Hepatocyte (in vitro differentiated cells): ENCODE measurements around the gene AZU1. TPM values are rescaled to one million over a fixed set of nuclear protein-coding genes. Genes with fewer than 3 reads are reported as not detected.
A peak's percentile ranks its signal among the peaks of the same experiment; 100 is the strongest.

Experiments
- DNase-seq: peaks from one replicate; pipeline ENCODE4 v3.0.0-alpha.2; 2016; ENCODE audit warnings: low spot score
- H2AFZ ChIP-seq: fragments of 200-600 bp; sonication (generic); 2 replicates; pipeline ENCODE4 v1.6.0; 2016; ENCODE audit warnings: antibody characterized with exemption, mild to moderate bottlenecking
- H3K27ac ChIP-seq: fragments of 200-600 bp; sonication (generic); 2 replicates; pipeline ENCODE4 v1.5.1; 2016; ENCODE audit warnings: mild to moderate bottlenecking
- H3K27me3 ChIP-seq: fragments of 200-600 bp; sonication (generic); 2 replicates; pipeline ENCODE4 v1.6.1; 2016
- H3K36me3 ChIP-seq: fragments of 200-600 bp; sonication (generic); replicated peaks from 2 replicates; pipeline ENCODE4 v1.5.1; 2016; ENCODE audit warnings: low read depth; ENCODE audit not compliant: insufficient read depth
- H3K4me1 ChIP-seq: fragments of 200-600 bp; sonication (generic); 2 replicates; pipeline ENCODE4 v1.5.1; 2016; ENCODE audit warnings: mild to moderate bottlenecking, moderate library complexity; ENCODE audit not compliant: insufficient read depth
- H3K4me2 ChIP-seq: fragments of 200-600 bp; sonication (generic); 2 replicates; pipeline ENCODE4 v1.6.0; 2016
- H3K4me3 ChIP-seq: fragments of 200-600 bp; sonication (generic); 2 replicates; pipeline ENCODE4 v1.5.1; 2016; ENCODE audit warnings: mild to moderate bottlenecking
- H3K79me2 ChIP-seq: fragments of 200-600 bp; sonication (generic); 2 replicates; pipeline ENCODE4 v1.6.0; 2017; ENCODE audit warnings: mild to moderate bottlenecking
- H3K9me2 ChIP-seq: fragments of 200-600 bp; sonication (generic); replicated peaks from 2 replicates; pipeline ENCODE4 v1.6.0; 2017; ENCODE audit warnings: mild to moderate bottlenecking; ENCODE audit not compliant: insufficient read depth
- H3K9me3 ChIP-seq: fragments of 200-600 bp; sonication (generic); 2 replicates; pipeline ENCODE4 v1.5.1; 2016; ENCODE audit warnings: low read depth, mild to moderate bottlenecking
- H4K20me1 ChIP-seq: fragments of 200-600 bp; sonication (generic); 2 replicates; pipeline ENCODE4 v1.6.0; 2016; ENCODE audit warnings: mild to moderate bottlenecking; ENCODE audit not compliant: insufficient read depth, poor library complexity, severe bottlenecking
- EZH2 ChIP-seq: fragments of 200-600 bp; sonication (generic); IDR thresholded peaks from 2 replicates; pipeline ENCODE4 v1.6.1; 2016; ENCODE audit warnings: antibody characterized with exemption, mild to moderate bottlenecking, borderline replicate concordance
- EZH2phosphoT487 ChIP-seq: fragments of 200-600 bp; sonication (generic); IDR thresholded peaks from one replicate; pipeline ENCODE4 v1.6.1; 2018; ENCODE audit warnings: antibody characterized with exemption, mild to moderate bottlenecking, low read depth, moderate library complexity; ENCODE audit not compliant: unreplicated experiment, severe bottlenecking
- WGBS: methylation state at CpG from one replicate; pipeline ENCODE4 v1.1.6; 2016; ENCODE audit warnings: low lambda C conversion rate; ENCODE audit errors: missing lambda C conversion rate; 5-methylcytosine and 5-hydroxymethylcytosine counted together
- polyA plus RNA-seq: library from polyadenylated mRNA; unstranded; fragments of >200 nt; fragmentation: Nextera tagmentation; extraction: Ambion mirVana; gene quantifications from 2 replicates; pipeline ENCODE4 v1.2.1, GENCODE V29; 2016
- total RNA-seq: library from RNA; depleted of rRNA; stranded (reverse); fragments of >200 nt; gene quantifications from 2 replicates; pipeline ENCODE4 v1.2.3, GENCODE V29; 2014
- TF ChIP-seq, protein P1 (sequence below): fragments of 200-600 bp; sonication (generic); IDR thresholded peaks from 2 replicates; pipeline ENCODE4 v1.5.1; 2016; ENCODE audit warnings: antibody characterized with exemption, mild to moderate bottlenecking; ENCODE audit not compliant: poor library complexity

Gene AZU1
- total and polyA plus RNA-seq, 2 experiments from 2014 or later: 0.94 TPM; not detected in 1

DNA sequence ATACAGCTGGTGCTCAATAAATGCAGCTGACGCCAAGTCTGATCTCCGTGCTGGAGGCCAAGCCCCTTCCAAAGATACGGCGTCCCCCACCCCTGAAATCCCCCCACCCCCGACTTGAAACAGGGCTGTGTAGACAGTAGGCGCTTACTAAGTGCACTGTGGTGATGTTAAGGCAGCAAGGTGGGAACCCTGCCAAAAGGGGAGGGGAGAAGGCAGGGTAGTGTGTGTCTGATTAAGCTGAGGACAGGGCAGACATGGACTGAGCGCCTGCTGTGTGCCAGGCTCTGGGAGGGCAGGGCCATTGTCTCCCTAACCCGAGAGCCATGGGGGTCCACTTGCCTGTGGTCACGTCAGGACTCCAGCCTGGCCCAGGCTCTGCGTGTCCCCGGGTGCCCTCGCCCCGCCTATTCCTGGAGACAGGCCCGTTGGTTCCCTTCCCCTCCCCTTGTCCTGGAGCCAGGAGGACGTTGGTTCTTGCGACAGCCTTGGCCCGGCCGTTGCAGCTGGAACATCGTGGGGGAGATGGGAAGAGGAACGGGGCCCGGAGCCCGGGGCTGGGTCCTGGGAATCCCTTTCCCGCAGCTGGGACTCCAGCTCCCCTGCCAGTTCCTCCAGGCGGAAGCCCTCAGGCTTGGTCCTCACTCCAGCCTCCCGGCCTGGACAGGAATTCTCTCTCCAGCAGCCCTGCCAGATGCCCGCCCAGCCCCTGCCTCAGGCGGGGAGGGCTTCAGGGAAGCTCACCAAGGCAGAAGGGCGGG is 22.8 kb downstream of the AZU1 start:
- Histone ChIP-seq H3K9me3 (no peaks in the 10 kb centered on the region), H3K79me2 (no peaks in the 10 kb centered on the region), H3K27me3 (peaks cover 6% of the 10 kb centered on the region), H3K4me2 (no peak overlapping the region), H3K9me2 (no peaks in the 10 kb centered on the region), H3K27ac (peak overlapping the region; percentile 65), H2AFZ (no peak overlapping the region), H3K4me1 (no peaks in the 10 kb centered on the region), H3K4me3 (no peak overlapping the region), H3K36me3 (no peaks in the 10 kb centered on the region), H4K20me1 (no peaks in the 10 kb centered on the region)
- TF ChIP-seq, protein P1, sequence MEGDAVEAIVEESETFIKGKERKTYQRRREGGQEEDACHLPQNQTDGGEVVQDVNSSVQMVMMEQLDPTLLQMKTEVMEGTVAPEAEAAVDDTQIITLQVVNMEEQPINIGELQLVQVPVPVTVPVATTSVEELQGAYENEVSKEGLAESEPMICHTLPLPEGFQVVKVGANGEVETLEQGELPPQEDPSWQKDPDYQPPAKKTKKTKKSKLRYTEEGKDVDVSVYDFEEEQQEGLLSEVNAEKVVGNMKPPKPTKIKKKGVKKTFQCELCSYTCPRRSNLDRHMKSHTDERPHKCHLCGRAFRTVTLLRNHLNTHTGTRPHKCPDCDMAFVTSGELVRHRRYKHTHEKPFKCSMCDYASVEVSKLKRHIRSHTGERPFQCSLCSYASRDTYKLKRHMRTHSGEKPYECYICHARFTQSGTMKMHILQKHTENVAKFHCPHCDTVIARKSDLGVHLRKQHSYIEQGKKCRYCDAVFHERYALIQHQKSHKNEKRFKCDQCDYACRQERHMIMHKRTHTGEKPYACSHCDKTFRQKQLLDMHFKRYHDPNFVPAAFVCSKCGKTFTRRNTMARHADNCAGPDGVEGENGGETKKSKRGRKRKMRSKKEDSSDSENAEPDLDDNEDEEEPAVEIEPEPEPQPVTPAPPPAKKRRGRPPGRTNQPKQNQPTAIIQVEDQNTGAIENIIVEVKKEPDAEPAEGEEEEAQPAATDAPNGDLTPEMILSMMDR: no peak
- TF ChIP-seq EZH2phosphoT487 (no peak), EZH2 (no peak)
- DNase-seq: peak; percentile 78
- 45% methylated on average over 24 of the region's 28 CpGs for WGBS

DNA sequence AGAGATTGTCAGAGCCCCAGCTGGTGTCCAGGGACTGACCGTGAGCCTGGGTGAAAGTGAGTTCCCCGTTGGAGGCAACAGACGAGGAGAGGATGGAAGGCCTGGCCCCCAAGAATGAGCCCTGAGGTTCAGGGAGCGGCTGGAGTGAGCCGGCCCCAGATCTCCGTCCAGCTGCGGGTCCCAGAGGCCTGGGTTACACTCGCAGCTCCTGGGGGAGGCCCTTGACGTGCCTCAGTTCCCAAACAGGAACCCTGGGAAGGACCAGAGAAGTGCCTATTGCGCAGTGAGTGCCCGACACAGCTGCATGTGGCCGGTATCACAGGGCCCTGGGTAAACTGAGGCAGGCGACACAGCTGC is 23.3 kb downstream of the AZU1 start:
- no peak for DNase-seq
- Histone ChIP-seq H3K9me2 (no peaks in the 10 kb centered on the region), H3K27ac (peak overlapping the region; percentile 65), H3K4me3 (no peak overlapping the region), H4K20me1 (no peaks in the 10 kb centered on the region), H3K79me2 (no peaks in the 10 kb centered on the region), H2AFZ (no peak overlapping the region), H3K4me2 (no peak overlapping the region), H3K36me3 (no peaks in the 10 kb centered on the region), H3K9me3 (no peaks in the 10 kb centered on the region), H3K4me1 (no peaks in the 10 kb centered on the region), H3K27me3 (peaks cover 6% of the 10 kb centered on the region)
- TF ChIP-seq, protein P1: no peak
- TF ChIP-seq EZH2phosphoT487: no peak
- TF ChIP-seq EZH2: no peak
- WGBS: 75% methylated on average over 13 of the region's 13 CpGs

DNA sequence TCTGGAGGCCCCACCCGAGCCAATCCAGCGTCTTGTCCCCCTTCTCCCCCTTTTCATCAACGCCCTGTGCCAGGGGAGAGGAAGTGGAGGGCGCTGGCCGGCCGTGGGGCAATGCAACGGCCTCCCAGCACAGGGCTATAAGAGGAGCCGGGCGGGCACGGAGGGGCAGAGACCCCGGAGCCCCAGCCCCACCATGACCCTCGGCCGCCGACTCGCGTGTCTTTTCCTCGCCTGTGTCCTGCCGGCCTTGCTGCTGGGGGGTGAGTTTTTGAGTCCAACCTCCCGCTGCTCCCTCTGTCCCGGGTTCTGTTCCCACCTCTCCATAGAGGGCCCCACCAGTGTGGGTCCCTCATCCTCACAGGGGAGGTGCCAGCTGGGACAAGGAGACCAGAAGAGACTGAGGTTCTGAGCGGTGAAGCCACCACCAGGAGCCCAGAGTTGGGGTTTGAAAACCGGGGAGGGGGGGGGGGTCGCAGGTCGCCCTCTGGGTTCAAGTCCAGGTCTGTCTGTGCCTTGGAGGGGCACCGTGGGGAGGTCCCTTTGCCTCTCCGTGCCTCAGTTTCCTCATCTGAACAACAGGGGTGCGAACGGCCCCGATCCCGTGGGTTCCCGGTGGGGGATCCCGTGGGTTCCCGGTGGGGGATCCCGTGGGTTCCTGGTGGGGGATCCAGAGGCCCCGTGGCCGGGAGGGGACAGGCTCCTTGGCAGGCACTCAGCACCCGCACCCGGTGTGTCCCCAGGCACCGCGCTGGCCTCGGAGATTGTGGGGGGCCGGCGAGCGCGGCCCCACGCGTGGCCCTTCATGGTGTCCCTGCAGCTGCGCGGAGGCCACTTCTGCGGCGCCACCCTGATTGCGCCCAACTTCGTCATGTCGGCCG is 24.7 kb downstream of the AZU1 start, which contains the start of gene ELANE:
TSS of gene ELANE (plus strand) at position 168 of the 878 bp plus-strand sequence. CDS start at position 194, 26 bp downstream.
- Histone ChIP-seq H3K27me3 (peaks cover 2% of the 10 kb centered on the region), H3K9me2 (no peaks in the 10 kb centered on the region), H3K9me3 (no peaks in the 10 kb centered on the region), H3K79me2 (no peaks in the 10 kb centered on the region), H3K36me3 (no peaks in the 10 kb centered on the region), H3K27ac (peak within 1 kb of the TSS; percentile 65), H4K20me1 (no peaks in the 10 kb centered on the region), H3K4me3 (no peak within 1 kb of the TSS), H3K4me1 (no peaks in the 10 kb centered on the region), H3K4me2 (no peak within 1 kb of the TSS), H2AFZ (no peak within 1 kb of the TSS)
- WGBS: 94% methylated on average over 42 of the region's 55 CpGs
- DNase-seq: peak; percentile 4
- TF ChIP-seq, protein P1: no peak
- TF ChIP-seq EZH2 (no peak), EZH2phosphoT487 (no peak)
